ENCODE measurements around the gene DENND5A.
"Not testable (repeated sequence)": the region's sequence is repeated elsewhere in the genome, so short reads cannot be mapped to it uniquely, and the experiment has no call there.

Gene DENND5A

DNA sequence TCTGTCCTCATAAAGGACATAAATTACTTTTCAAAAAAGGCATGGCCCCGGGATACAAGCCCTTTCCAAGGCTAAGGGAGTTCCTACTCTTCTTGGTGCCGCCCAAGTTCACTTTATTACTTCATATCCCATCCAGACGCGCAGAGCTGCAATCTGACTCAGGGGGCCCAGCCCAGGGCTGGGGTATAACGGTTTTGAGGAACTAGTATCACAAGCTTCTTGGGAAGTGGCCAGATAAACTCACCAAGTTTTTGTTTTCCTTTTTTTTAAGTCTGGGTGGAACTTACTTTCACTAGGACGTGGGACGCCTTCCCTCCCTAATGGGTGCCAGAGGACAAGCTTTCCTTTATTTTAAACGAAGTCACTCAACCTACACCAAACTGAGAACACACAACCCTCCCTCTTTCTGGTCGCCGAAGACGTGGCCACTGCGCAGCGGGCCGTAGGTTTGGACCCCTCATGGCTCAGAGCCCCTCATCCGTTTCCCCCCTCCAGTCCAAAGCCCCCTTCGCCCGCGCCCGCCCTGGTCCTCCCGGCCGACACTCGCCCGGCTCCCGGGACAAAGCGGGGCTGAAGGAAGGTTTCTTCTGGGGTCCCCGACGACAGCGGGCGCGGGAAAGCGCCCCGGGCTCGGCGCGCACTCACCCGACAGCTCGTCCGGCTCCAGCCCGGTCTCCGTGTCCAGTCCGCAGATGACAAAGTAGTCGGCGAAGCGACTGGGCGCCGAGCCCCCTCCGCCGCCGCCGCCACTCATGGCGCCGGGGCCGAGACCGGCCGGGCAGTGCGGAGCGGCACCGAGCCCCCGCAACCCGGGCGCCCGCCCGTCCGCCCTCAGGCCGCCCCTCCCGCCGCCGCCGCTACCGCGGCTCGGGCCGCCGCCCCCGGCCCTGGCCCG, 587 bp downstream of the DENND5A start:
- peak in 1 of 2 donors; percentile 14 for DNase-seq (ENCODE audit: low read depth in 2 of 2)

DNA sequence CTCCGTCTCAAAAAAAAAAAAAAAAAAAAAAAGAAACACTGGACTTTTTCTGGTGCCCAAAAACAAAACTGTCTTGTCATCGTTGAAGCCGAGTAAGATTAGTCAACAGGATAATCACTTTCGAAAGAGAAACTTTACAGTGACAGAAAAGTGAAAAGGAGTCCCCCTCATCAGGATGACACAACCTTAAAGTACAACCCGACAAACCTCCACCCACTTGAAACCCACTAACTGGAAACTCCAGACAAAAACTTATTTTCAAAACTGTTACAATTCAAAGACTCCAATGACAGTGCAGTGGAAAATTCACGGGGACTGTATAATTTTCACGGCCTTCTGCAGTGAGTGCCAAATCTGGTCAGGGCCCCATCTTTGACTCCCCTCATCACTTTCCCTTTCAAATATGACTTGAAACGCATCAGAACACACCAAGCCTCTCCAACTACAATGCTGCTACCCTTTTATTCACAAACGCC, 1.3 kb downstream of the DENND5A start:
- peak in 1 of 2 donors; percentile 56 for DNase-seq (ENCODE audit: low read depth in 2 of 2)

DNA sequence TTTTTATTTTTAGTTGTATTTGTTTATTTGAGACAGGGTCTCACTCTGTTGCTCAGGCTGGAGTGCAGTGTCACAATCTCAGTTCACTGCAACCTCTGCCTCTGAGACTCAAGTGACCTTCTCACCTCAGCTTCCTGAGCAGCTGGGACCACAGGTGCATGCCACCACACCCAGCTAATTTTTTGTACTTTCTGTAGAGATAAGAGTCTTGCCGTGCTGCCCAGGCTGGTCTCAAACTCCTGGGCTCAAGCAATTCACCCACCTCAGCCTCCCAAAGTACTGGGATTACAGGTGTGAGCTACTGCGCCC, 4.4 kb downstream of the DENND5A start:
- not testable (repeated sequence) for DNase-seq (ENCODE audit: low read depth in 2 of 2)

DNA sequence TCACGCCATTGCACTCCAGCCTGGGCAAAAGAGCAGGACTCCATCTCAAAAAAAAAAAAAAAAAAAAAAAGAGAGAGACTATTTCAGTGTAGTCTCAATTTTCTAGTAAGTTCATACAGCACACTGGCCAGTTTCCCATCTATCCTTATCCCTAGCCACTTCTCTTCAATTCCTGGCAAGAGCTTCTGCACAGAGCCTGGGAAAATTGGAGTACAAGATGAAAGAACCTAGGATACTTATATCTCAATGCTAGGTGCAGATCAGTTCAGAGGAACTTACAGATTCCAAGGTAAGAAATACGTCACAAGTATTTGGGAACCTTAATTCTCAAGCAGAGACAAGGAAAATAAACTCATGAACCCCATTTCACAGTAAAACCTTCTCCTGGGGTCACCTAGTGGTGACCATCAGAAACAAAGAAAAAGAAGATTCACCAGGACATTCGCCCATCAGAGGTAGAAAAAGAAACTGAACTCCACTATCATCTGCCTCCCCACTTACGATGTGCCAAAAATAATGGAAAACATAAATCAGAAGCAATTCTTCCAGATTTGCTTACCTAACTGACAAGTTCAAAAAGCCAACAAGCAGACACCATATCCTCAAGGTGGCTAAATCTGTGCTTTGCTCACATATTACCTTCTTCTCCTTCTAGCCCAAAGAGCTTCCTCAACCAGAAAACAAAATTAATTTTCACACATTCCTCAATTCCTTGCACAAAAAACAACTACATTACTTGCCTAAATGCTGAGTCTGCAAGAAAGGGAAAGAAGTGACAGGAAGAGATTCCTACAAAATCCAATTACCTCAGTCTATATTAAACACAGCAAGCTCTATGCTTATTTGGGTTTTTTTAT, 4.9 kb downstream of the DENND5A start:
- DNase-seq (ENCODE audit: low read depth in 2 of 2): no peak

DNA sequence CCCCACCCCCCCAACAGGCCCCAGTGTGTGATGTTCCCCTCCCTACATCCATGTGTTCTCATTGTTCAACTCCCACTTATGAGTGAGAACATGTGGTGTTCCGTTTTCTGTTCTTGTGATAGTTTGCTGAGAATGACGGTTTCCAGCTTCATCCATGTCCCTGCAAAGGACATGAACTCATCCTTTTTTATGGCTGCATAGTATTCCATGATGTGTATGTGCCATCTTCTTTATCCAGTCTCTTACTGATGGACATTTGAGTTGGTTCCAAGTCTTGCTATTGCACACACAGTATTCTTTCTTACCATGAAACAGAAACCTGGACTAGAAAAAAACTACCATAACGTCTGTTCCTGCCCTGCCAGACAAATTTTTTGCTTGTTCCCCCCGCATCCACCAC, 6.9 kb downstream of the DENND5A start:
- DNase-seq (ENCODE audit: low read depth in 2 of 2): not testable (repeated sequence)

DNA sequence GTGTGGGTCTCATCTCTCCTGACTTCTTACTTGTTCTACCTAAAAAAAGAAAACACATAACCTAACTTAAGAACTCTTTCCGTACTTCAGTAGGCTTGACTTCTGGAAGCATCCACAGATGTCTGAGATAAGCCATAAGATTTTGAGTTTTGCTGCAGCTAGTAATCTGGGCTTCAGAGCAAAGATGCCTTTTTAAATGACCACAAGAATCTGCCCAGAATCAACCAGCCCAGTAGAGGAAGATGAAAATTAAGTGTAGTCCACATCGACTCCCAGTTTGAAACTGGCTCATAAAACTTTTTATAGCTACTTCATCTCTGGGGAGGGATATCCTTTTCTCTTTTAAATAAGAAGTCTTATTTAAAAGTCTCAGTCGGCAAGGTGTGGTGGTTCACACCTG, 10.7 kb downstream of the DENND5A start:
- DNase-seq (ENCODE audit: low read depth in 2 of 2): no peak

DNA sequence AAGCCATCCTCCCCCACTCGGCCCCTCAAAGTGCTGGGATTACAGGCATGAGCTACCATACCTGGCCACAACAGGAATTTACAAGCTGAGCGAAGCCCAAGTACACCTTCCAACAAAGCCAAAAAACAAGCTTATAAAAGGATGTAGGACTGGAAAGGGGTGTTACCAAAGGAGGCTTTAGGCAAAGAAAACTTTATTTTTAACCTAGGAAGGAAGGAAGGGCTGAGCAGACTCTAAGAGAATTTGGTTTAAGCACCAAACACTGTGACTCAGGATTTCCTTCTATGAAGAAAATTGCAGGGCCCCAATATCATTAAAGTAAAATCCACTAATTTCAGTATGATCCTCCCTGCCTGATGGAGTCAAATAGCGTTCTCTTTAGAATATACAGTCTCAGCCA, 12.1 kb downstream of the DENND5A start:
- no peak for DNase-seq (ENCODE audit: low read depth in 2 of 2)

DNA sequence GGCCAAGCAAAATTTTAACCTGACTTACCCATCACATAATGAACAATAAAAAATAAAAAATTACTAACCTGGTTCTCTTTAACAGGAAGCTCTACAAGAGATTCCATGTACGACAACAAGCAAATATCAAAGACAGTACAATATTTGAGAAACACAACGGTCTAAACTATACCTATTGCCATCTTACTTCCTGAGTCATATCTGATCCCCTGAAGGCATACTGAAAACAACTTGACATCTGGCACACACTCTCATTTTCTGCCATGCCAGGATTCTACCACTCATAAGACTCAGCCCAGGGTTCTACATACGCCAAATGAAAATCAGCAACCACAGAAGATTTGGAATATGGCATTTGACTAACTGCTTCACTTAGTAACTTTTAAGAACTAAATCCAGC, 13.8 kb downstream of the DENND5A start:
- DNase-seq (ENCODE audit: low read depth in 2 of 2): no peak

DNA sequence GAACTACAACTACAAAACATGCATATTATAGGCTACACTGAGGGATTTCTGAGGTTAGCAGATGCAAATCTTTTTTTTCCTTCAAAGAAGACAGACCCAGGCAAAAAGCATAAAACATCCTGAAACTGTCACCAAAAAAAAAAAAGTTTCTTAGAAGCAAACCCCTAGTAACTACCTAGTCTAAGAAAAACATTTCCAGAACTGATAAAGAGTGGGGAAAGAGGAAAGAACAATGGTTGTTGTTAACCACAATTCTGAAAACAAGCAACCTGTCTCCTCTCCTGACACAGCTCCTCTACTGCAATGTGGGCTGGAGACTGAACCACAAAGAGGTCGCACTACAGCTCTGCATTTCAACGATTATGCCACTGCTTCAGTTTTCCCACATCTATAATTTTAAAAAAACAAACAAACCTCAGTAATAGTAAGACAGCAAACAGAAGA, 15.0 kb downstream of the DENND5A start:
- DNase-seq (ENCODE audit: low read depth in 2 of 2): peak in 1 of 2 donors; percentile 10

DNA sequence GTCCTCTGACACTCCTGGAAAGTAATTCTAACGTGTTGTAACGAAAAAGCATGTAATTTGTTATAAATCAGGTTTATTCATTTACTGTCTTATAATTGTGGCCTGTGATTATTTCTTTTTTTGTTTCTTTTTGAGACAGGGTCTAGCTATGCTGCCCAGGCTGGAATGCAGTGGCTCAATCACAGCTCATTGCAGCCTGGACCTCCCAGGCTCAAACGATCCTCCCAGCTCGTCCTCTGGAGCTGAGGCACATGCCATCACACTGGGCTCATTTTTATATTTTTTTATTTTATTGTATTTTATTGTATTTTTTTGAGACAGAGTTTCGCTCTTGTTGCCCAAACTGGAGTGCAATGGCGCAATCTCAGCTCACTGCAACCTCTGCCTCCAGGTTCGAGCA, 15.9 kb downstream of the DENND5A start:
- no peak for DNase-seq (ENCODE audit: low read depth in 2 of 2)

DNA sequence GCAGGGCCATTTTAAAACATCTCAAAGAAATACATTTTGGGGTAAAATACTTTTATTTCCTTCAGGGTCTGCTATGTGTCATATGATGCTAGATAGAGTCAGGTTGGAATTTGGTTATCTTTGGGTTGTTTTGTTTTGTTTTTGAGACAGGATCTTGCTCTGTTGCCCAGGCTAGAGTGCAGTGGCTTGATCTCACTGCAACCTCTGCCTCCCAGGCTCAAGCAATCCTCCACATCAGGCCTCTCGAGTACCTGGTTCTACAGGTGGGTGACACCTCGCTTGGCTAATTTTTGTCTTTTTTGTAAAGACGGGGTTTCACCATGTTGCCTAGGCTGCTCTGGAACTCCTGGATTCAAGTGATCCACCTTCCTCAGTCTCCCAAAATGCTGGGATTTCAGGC, 17.3 kb downstream of the DENND5A start:
- DNase-seq (ENCODE audit: low read depth in 2 of 2): no peak

DNA sequence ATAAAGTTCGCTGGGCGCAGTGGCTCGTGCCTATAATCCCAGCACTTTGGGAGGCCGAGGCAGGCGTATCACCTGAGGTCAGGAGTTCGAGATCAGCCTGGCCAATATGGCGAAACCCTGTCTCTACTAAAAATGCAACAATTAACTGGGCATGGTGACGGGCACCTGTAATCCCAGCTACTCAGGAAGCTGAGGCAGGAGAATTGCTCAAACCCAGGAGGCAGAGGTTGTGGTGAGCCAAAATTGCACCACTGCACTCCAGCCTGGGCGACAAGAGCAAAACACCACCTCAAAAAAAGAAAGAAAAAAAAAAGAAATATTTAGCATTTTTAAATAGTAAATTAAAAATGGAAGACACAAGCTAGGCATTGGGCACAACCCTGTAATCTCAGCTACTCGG, 28.9 kb downstream of the DENND5A start:
- DNase-seq (ENCODE audit: low read depth in 2 of 2): not testable (repeated sequence)

DNA sequence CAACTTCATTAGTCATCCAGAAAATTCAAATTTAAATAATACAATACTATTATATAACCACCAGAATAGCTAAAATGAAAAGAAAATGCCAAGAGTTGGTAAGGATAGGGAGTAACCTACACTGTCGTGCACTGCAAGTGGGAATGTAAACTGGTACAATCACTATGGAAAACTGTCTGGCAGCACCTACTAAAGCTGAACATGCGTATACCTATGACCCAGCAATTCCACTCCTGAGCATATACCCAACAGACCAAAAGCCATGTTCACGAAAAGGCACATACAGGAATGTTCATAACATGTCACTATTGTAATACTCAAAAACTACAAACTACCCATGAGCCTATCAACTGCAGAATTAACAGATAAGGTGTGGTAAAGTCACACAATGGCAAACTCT, 32.7 kb downstream of the DENND5A start:
- DNase-seq (ENCODE audit: low read depth in 2 of 2): no peak

DNA sequence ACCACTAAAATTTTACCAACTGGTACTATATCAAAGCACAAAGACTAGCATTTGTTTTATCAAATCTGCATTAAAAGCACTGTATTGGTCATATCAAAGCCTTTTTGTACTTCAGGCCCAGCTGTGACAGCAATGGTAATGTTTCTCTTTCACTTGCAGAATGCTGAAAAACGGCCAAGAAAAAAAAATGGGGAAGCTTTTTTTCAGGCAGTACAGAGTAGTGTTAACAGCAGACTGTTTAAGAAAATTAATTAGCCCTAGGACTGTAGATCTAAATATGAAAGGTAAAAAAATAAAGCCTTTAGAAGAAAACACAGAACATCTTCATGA, 33.3 kb downstream of the DENND5A start:
- no peak for DNase-seq (ENCODE audit: low read depth in 2 of 2)

DNA sequence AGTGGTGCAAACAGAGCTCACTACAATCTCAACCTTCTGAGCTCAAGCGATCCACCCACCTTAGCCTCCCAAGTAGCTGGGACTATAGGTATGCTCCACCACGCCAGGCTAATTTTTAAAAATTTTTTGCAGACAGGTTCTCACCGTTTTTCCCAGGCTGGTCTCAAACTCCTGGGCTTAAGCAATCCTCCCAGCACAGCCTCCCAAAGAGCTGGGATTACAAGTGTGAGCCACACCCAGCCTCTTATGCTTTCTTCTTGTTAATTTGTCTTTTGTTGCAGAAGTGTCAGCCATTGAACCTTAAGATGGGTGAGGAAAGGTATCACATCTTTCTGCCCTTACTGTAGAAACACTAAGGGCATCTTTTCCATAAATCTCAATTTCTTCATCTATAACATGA, 34.9 kb downstream of the DENND5A start:
- no peak for DNase-seq (ENCODE audit: low read depth in 2 of 2)

DNA sequence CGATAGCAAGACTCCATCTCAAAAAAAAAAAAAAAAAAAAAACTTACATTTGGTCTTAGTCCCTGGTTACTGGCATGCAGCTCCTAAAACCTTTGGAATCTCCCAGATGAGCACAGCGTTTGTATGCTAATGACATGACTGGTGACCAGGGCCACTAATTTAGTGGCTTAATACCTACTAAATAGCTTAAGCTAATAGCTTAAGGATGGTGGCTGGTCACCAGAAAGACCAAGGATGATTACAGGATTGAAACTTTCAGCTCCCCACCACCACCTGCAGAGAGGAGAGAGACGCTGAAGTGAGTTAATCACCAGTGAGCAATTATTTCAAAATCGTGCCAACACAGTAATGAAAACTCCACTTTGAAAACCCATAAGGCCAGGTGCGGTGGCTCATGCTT, 37.1 kb downstream of the DENND5A start:
- DNase-seq (ENCODE audit: low read depth in 2 of 2): no peak

DNA sequence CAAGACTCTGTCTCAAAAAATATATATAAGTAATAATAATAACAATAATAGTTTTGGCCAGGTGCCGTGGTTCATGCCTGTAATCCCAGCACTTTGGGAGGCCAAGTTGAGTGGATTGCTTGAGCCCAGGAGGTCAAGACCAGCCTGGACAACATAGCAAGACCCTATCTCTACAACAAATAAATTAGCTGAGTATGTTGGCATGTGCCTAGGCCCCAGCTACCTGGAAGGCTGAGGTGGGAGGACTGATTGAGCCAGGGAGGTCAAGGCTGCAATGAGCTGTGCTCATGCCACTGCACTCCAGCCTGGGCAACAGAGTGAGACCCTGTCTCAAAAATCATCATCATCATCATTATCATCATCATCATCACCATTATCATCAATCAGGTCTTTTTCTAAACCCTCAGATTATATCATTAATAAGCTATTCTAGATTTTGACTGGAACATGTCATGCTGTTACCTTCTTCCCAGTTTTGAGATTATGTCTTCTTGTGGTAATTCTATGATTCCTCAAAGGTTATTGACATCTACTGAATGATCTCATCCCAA, 39.3 kb downstream of the DENND5A start:
- no peak for DNase-seq (ENCODE audit: low read depth in 2 of 2)

DNA sequence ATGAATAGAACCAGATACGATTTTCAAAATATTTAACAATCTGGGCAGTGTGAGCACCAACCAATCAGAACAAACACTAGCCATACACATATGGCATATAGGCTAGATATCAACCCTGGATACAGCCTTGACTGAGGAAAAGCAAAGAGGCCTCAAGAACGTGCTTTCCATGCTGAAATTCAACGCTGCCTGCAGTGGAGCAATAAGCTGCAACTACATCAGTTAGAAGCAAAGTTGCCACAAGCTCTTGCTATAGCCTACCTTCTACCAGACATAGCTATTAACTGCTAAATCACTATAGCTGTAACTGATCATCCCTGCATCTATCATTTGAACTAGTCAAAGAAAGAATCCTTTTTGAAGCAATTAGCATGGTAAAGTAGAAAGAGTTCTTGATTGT, 42.5 kb downstream of the DENND5A start:
- no peak for DNase-seq (ENCODE audit: low read depth in 2 of 2)

DNA sequence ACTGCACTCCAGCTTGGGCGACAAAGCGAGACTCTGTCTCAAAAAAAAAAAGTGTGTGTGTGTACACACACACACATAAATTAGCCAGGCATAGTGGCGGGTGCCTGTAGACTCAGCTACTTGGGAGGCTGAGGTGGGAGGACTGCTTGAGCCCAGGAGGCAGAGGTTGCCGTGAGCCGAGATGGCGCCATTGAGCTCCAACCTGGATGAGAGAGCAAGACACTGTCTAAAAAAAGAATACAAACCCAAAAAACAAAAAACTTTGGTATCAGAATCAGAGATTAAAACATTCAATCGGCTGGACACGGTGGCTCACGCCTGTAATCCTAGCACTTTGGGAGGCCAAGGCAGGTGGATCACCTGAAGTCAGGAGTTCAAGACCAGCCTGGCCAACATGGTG, 44.3 kb downstream of the DENND5A start:
- not testable (repeated sequence) for DNase-seq (ENCODE audit: low read depth in 2 of 2)

DNA sequence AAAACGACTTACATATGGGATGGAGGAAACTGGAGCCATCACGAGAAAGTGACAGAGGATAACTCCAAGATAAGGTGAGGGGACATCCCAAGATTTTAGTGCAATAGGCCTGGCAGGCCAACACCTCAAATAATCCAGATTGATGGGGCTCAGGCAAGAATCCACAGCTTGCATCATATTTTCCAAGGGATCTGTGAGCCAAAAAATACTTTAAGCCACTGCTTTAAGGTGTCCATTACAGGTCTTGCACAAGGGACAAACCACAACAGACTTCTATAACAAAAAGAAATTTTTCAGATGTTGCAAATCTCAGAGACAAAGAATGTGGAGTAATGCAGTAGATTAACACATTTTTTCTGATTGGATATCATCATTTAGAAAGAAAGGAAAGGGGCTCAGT, 45.6 kb downstream of the DENND5A start:
- DNase-seq (ENCODE audit: low read depth in 2 of 2): no peak

DNA sequence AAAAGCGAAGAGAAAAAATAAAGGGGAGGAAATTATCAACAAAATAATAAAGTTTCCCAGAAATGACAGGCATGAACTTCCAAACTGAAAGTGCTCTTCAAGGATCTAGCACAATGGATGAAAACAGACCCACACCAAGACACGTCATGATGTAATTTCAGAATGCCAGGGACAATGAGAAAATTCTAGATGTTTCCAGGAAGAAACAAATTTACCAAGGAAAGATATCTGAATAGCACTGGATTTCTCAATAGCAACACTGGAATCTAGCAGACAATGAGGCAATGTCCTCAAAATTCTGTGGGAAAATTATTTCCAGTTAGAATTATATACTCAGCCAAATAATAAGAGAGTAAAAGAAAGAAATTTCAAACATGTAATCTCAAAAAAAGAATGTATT, 46.0 kb downstream of the DENND5A start:
- DNase-seq (ENCODE audit: low read depth in 2 of 2): no peak

DNA sequence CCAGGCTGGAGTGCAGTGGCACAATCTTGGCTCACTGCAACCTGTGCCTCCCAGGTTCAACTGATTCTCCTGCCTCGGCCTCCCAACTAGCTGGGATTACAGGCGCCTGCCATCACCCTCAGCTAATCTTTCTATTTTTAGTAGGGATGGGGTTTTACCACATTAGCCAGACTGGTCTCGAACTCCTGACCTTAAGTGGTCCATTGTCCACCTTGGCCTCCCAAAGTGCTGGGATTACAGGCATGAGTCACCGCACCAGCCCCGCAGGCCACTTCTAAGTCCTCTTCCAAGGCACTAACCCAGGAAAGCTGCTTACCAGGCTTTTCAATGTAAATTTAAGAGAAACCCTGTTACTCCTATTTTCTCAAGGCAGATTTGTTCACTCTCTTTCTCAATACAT, 50.4 kb downstream of the DENND5A start:
- DNase-seq (ENCODE audit: low read depth in 2 of 2): no peak

DNA sequence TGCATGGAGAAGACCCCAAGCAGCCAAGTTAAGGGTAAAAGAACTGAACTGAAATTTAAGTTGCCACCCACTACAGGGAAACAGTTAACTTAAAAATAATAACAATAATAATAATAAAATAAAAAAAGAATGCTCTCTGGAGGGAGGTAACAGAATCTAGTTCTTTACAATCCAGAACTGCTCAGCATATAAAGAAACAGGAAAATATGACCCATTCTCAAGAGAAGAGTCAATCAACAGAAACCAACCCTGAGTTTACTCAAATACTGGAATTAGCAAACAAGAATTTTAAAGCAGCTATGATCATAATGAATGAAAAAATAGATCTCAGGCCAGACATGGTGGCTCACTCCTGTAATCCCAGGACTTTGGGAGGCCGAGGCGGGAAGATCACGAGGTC, 53.8 kb downstream of the DENND5A start:
- DNase-seq (ENCODE audit: low read depth in 2 of 2): no peak
